Measurements from ENCODE around the gene ZIC4.

The ZIC4 gene

GRCh38 chr3:147406028-147406931, at the start of gene ZIC4:
TSS of gene ZIC4 (minus strand) at chr3:147406543. CDS start at chr3:147402797, 3,746 bp downstream.
- DNase-seq (ENCODE audit: low spot score) = peak; percentile 71
- Histone ChIP-seq H3K4me3 (peak within 1 kb of the TSS; percentile 37), H3K27ac (no peak within 1 kb of the TSS)
- TF ChIP-seq, protein P1, sequence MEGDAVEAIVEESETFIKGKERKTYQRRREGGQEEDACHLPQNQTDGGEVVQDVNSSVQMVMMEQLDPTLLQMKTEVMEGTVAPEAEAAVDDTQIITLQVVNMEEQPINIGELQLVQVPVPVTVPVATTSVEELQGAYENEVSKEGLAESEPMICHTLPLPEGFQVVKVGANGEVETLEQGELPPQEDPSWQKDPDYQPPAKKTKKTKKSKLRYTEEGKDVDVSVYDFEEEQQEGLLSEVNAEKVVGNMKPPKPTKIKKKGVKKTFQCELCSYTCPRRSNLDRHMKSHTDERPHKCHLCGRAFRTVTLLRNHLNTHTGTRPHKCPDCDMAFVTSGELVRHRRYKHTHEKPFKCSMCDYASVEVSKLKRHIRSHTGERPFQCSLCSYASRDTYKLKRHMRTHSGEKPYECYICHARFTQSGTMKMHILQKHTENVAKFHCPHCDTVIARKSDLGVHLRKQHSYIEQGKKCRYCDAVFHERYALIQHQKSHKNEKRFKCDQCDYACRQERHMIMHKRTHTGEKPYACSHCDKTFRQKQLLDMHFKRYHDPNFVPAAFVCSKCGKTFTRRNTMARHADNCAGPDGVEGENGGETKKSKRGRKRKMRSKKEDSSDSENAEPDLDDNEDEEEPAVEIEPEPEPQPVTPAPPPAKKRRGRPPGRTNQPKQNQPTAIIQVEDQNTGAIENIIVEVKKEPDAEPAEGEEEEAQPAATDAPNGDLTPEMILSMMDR (IDR thresholded peaks at IDR 0.05) = no peak

- H3K4me3 ChIP-seq = no peak overlapping the region
- H3K27ac ChIP-seq = no peak overlapping the region
- DNase-seq (ENCODE audit: low spot score) = no peak
- TF ChIP-seq, protein P1 (IDR thresholded peaks at IDR 0.05) = no peak
These were observed 43.3 kb upstream of the ZIC4 start for GRCh38 chr3:147449669-147450068.

GRCh38 chr3:147447224-147447623, 40.9 kb upstream of the ZIC4 start:
- Histone ChIP-seq H3K27ac (no peak overlapping the region), H3K4me3 (no peak overlapping the region)
- TF ChIP-seq, protein P1 (IDR thresholded peaks at IDR 0.05) = no peak
- DNase-seq (ENCODE audit: low spot score) = no peak

DNA sequence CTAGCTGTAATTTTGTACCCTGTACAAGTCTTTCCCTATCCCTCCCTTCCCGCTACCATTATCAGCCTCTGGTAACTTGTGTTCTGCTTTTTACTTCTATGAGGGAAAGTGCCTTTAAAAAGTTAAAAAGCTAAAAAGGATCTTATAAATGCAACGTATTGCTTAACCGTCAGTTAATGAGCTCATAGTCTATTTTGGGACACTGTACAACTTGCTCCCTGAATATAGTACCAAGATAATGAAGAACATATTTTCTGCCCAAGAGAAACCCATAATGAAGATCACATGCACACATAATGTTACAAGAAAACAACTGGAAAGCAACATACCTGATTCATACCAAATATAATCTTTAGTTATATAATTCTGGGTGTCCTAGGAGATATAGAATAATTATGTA, 25.4 kb upstream of the ZIC4 start:
- no peak overlapping the region for H3K4me3 ChIP-seq
- H3K27ac ChIP-seq = no peak overlapping the region
- TF ChIP-seq, protein P1 (IDR thresholded peaks at IDR 0.05) = no peak
- DNase-seq (ENCODE audit: low spot score) = no peak

DNA sequence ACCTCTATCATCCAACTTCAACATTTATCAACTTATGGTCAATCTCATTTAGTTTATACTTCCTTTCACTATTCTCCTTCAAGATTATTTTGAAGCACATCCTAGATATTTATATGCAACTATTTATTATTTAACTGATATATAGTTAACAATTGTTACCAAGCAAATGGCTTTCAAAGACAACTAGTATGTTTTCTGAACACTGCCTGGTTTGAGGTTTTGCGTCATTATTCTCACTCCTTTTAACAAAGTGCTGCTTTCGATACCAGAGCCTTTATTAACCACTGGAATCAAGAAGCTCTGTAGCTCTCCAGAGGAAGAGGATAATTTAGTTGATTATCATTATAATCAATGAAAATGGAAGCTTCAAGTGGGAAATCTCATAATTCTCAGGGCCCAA, 22.4 kb upstream of the ZIC4 start:
- Histone ChIP-seq H3K27ac (no peak overlapping the region), H3K4me3 (no peak overlapping the region)
- no peak for DNase-seq (ENCODE audit: low spot score)
- TF ChIP-seq, protein P1 (IDR thresholded peaks at IDR 0.05) = no peak

- TF ChIP-seq, protein P1 (IDR thresholded peaks at IDR 0.05) = no peak
- Histone ChIP-seq H3K27ac (no peak overlapping the region), H3K4me3 (no peak overlapping the region)
- DNase-seq (ENCODE audit: low spot score) = no peak
These were observed 22.0 kb upstream of the ZIC4 start for GRCh38 chr3:147428326-147428725.

DNA sequence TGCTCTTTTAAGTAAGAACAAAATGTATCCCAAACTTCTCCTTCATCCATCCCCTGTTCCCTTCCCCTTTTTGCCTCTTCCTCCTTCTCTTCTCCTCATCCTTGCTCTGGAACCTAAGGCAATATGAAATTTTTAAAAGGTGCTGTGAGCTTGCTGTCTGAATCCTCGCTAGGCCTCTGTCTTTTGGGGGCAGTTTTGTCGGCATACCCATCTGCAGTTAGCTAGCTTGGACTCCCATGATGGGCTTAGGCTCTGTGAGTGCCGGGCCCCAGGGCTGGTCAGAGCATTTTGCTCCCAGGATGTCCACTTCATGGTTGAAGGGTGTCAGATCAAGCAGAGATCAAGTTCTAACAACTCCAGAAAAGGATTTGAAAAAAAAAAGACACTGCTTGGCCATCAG, 21.4 kb upstream of the ZIC4 start:
- no peak for DNase-seq (ENCODE audit: low spot score)
- Histone ChIP-seq H3K27ac (no peak overlapping the region), H3K4me3 (no peak overlapping the region)
- TF ChIP-seq, protein P1 (IDR thresholded peaks at IDR 0.05) = no peak
